Breast epithelium (tissue), 4 donors: Measurements from ENCODE around the gene SORBS1. TPM values are rescaled to one million over a fixed set of nuclear protein-coding genes. Genes with fewer than 3 reads are reported as not detected.

Source experiments
- DNase-seq, 2 donors: peaks; one replicate each; pipeline ENCODE4 v3.0.0-alpha.2; 2019; ENCODE audit warnings: low spot score in 2 of 2
- H3K27ac ChIP-seq, 2 donors: fragments of 200-600 bp; sonication (generic) in 1 of 2; one replicate each; pipeline ENCODE4 v1.5.1; 2016 to 2019; ENCODE audit warnings: mild to moderate bottlenecking in 1 of 2
- H3K27me3 ChIP-seq, 2 donors: fragments of 200-600 bp; sonication (generic) in 1 of 2; one replicate each; pipeline versions ENCODE4 v1.5.1 to v1.6.0; 2017 to 2019; ENCODE audit warnings: control low read depth in 1 of 2, mild to moderate bottlenecking in 1 of 2
- H3K36me3 ChIP-seq: fragments of 200-600 bp; one replicate; pipeline ENCODE4 v1.5.1; 2019
- H3K4me1 ChIP-seq, 2 donors: fragments of 200-600 bp; sonication (generic); one replicate each; pipeline ENCODE4 v1.5.1; 2016 to 2019; ENCODE audit warnings: control low read depth in 1 of 2
- H3K4me3 ChIP-seq, 3 donors: fragments of 200-600 bp; sonication (generic); 1 replicate in 2 of 3; 2 replicates in 1 of 3; pipeline ENCODE4 v1.5.1; 2016 to 2019; ENCODE audit warnings: mild to moderate bottlenecking in 3 of 3, moderate library complexity in 2 of 3
- H3K9me3 ChIP-seq, 2 donors: fragments of 200-600 bp; sonication (generic) in 1 of 2; one replicate each; pipeline ENCODE4 v1.5.1; 2016 to 2019; ENCODE audit warnings: control low read depth in 1 of 2
- CTCF ChIP-seq, 3 donors: fragments of 450-650 bp; IDR thresholded peaks; one replicate each; pipeline ENCODE4 v1.5.1; 2016 to 2017; ENCODE audit warnings: antibody characterized with exemption in 3 of 3, mild to moderate bottlenecking in 3 of 3, moderate library complexity in 3 of 3
- POLR2A ChIP-seq: fragments of 450-650 bp; IDR thresholded peaks from one replicate; pipeline ENCODE4 v1.6.1; 2016; ENCODE audit warnings: antibody characterized with exemption, mild to moderate bottlenecking, moderate library complexity
- POLR2AphosphoS5 ChIP-seq, 3 donors: sonication (generic); formaldehyde crosslinking; IDR thresholded peaks; one replicate each; pipeline ENCODE4 v1.6.1; 2017; ENCODE audit warnings: antibody characterized with exemption in 3 of 3
- intact Hi-C: fragments of 100-400 bp; cut with DNase I; formaldehyde crosslinking; loops from one replicate; pipeline ENCODE4 v1.15.1; 2023; ENCODE audit warnings: low total_unique reads
- total RNA-seq, 3 donors: library from RNA; depleted of rRNA; stranded (reverse); fragments of >200 nt; gene quantifications; one replicate each; pipeline ENCODE4 v1.1.0, GENCODE V29; 2016

The SORBS1 gene
- total RNA-seq, 3 donors from 2014 or later, result 156 to 455 (median 200) TPM

GRCh38 chr10:95464280-95464679 lies 96.9 kb downstream of the SORBS1 start:
- no peaks in the 10 kb centered on the region for H3K36me3 ChIP-seq
- no peak for DNase-seq
- TF ChIP-seq POLR2AphosphoS5 (IDR thresholded peaks at IDR 0.05), result no peak
- no peak for TF ChIP-seq CTCF (IDR thresholded peaks at IDR 0.05)
- no peak for TF ChIP-seq POLR2A
- H3K4me3 ChIP-seq, result no peak overlapping the region
- H3K27me3 ChIP-seq, result no peaks in the 10 kb centered on the region
- intact Hi-C loops, result no loop called here
- H3K27ac ChIP-seq, result peak overlapping the region in 1 of 2 donors; percentile 22
- no peaks in the 10 kb centered on the region for H3K9me3 ChIP-seq
- H3K4me1 ChIP-seq, result no peaks in the 10 kb centered on the region

- no peaks in the 10 kb centered on the region for H3K4me1 ChIP-seq
- no peaks in the 10 kb centered on the region for H3K9me3 ChIP-seq
- intact Hi-C loops, result no loop called here
- H3K27me3 ChIP-seq, result no peaks in the 10 kb centered on the region
- no peak for DNase-seq
- TF ChIP-seq POLR2A (no peak), CTCF (IDR thresholded peaks at IDR 0.05) (no peak), POLR2AphosphoS5 (IDR thresholded peaks at IDR 0.05) (no peak)
- peak overlapping the region in 1 of 2 donors; percentile 43 for H3K27ac ChIP-seq
- no peaks in the 10 kb centered on the region for H3K36me3 ChIP-seq
- H3K4me3 ChIP-seq, result no peak overlapping the region
Measured at GRCh38 chr10:95462740-95463667, 98.2 kb downstream of the SORBS1 start.

GRCh38 chr10:95461611-95462010 lies 99.6 kb downstream of the SORBS1 start:
- Histone ChIP-seq H3K36me3 (no peaks in the 10 kb centered on the region), H3K27me3 (no peaks in the 10 kb centered on the region), H3K27ac (no peak overlapping the region), H3K4me1 (peaks cover 0 to 8% of the 10 kb centered on the region in 2 donors), H3K9me3 (no peaks in the 10 kb centered on the region), H3K4me3 (no peak overlapping the region)
- DNase-seq, result no peak
- intact Hi-C loops, result no loop called here
- TF ChIP-seq POLR2AphosphoS5 (IDR thresholded peaks at IDR 0.05) (no peak), CTCF (IDR thresholded peaks at IDR 0.05) (no peak), POLR2A (no peak)

GRCh38 chr10:95459446-95460045 lies 101.6 kb downstream of the SORBS1 start:
- TF ChIP-seq POLR2AphosphoS5 (IDR thresholded peaks at IDR 0.05) (no peak), POLR2A (no peak), CTCF (IDR thresholded peaks at IDR 0.05) (no peak)
- intact Hi-C loops, result no loop called here
- Histone ChIP-seq H3K4me1 (peaks cover 0 to 8% of the 10 kb centered on the region in 2 donors), H3K27me3 (no peaks in the 10 kb centered on the region), H3K27ac (no peak overlapping the region), H3K36me3 (no peaks in the 10 kb centered on the region), H3K9me3 (no peaks in the 10 kb centered on the region), H3K4me3 (no peak overlapping the region)
- DNase-seq, result no peak

- no peak overlapping the region for H3K4me3 ChIP-seq
- peaks cover 0 to 8% of the 10 kb centered on the region in 2 donors for H3K4me1 ChIP-seq
- no peaks in the 10 kb centered on the region for H3K36me3 ChIP-seq
- H3K27me3 ChIP-seq, result no peaks in the 10 kb centered on the region
- no peak overlapping the region for H3K27ac ChIP-seq
- intact Hi-C loops, result no loop called here
- H3K9me3 ChIP-seq, result no peaks in the 10 kb centered on the region
- TF ChIP-seq POLR2A, result no peak
- no peak for DNase-seq
Measured at GRCh38 chr10:95458871-95459270, 102.3 kb downstream of the SORBS1 start.
